HepG2 (cell line): Measurements from ENCODE around the gene ABHD6. TPM values are rescaled to one million over a fixed set of nuclear protein-coding genes. Genes with fewer than 3 reads are reported as not detected.

Source experiments
- CREM ChIP-seq, 2 experiments: sonication (generic) in 1 of 2; formaldehyde crosslinking in 1 of 2; IDR thresholded peaks; 2 replicates each; pipeline versions ENCODE4 v1.4.0 to v1.6.1; 2016 to 2020; ENCODE audit warnings: antibody characterized with exemption in 1 of 2, mild to moderate bottlenecking in 1 of 2, missing genetic modification reagents in 1 of 2
- FOXK1 ChIP-seq: sonication (generic); formaldehyde crosslinking; IDR thresholded peaks from 2 replicates; pipeline ENCODE4 v1.4.0; 2020; ENCODE audit warnings: low read depth, missing genetic modification reagents, borderline replicate concordance
- MTA3 ChIP-seq: sonication (generic); formaldehyde crosslinking; IDR thresholded peaks from 2 replicates; pipeline ENCODE4 v1.4.0; 2020; ENCODE audit warnings: missing genetic modification reagents
- MXD4 ChIP-seq: IDR thresholded peaks from 2 replicates; pipeline ENCODE4 v1.6.1; 2016; ENCODE audit warnings: mild to moderate bottlenecking, missing biosample characterization, missing genetic modification reagents
- NFAT5 ChIP-seq: sonication (generic); formaldehyde crosslinking; IDR thresholded peaks from 2 replicates; pipeline ENCODE4 v1.4.0; 2020; ENCODE audit warnings: missing genetic modification reagents
- NFIB ChIP-seq: sonication (generic); formaldehyde crosslinking; IDR thresholded peaks from 2 replicates; pipeline ENCODE4 v1.9.0; 2021; ENCODE audit warnings: missing genetic modification reagents, mild to moderate bottlenecking, borderline replicate concordance
- RARG ChIP-seq: sonication (generic); formaldehyde crosslinking; IDR thresholded peaks from 2 replicates; pipeline ENCODE4 v1.4.0; 2020; ENCODE audit warnings: low read depth, mild to moderate bottlenecking, missing genetic modification reagents
- SMAD9 ChIP-seq: sonication (generic); formaldehyde crosslinking; IDR thresholded peaks from 2 replicates; pipeline ENCODE4 v1.5.1; 2020; ENCODE audit warnings: mild to moderate bottlenecking, missing genetic modification reagents
- TEAD3 ChIP-seq: optimal IDR thresholded peaks from 2 replicates; pipeline ENCODE3; 2016; ENCODE audit warnings: borderline replicate concordance
- ZBTB42 ChIP-seq: sonication (generic); formaldehyde crosslinking; IDR thresholded peaks from 2 replicates; pipeline ENCODE4 v1.5.0; 2020; ENCODE audit warnings: mild to moderate bottlenecking, missing genetic modification reagents
- ZKSCAN5 ChIP-seq: sonication (generic); formaldehyde crosslinking; IDR thresholded peaks from 2 replicates; pipeline ENCODE4 v1.5.1; 2020; ENCODE audit warnings: mild to moderate bottlenecking, missing genetic modification reagents
- ZNF546 ChIP-seq: sonication (generic); formaldehyde crosslinking; conservative IDR thresholded peaks from 2 replicates; pipeline ENCODE4 v1.8.1; 2023; ENCODE audit warnings: mild to moderate bottlenecking, missing genetic modification reagents
- ZNF687 ChIP-seq: sonication (generic); formaldehyde crosslinking; IDR thresholded peaks from 2 replicates; pipeline ENCODE4 v1.5.1; 2020; ENCODE audit warnings: mild to moderate bottlenecking, missing genetic modification reagents, moderate library complexity
- ZNF749 ChIP-seq: sonication (generic); formaldehyde crosslinking; IDR thresholded peaks from 2 replicates; pipeline ENCODE4 v1.8.0; 2022; ENCODE audit warnings: mild to moderate bottlenecking, missing genetic modification reagents, moderate library complexity, borderline replicate concordance
- polyA plus RNA-seq, 8 experiments: library from polyadenylated mRNA; depleted of rRNA in 3 of 8; stranded (reverse) in 7 of 8; unstranded in 1 of 8; fragments of >200 nt; fragmentation: Illumina TruSeq in 4 of 8; extraction: Trizol in 4 of 8; gene quantifications; 2 replicates each; pipeline versions ENCODE4 v1.2.1 to v1.2.3, GENCODE V29; 2011 to 2016; ENCODE audit warnings: low read depth in 4 of 8, missing spikeins in 1 of 8, mixed read lengths in 1 of 8; ENCODE audit not compliant: insufficient read depth in 1 of 8
- total RNA-seq, 5 experiments: library from RNA; depleted of rRNA; stranded (reverse); fragments of >200 nt; fragmentation: Illumina TruSeq; extraction: Trizol; gene quantifications; 2 replicates each; pipeline ENCODE4 v1.2.3, GENCODE V29; 2016; ENCODE audit warnings: low read depth in 1 of 5
- TF ChIP-seq, protein P1 (sequence below): sonication (generic); formaldehyde crosslinking; IDR thresholded peaks from 2 replicates; pipeline ENCODE4 v1.4.0; 2020; ENCODE audit warnings: missing genetic modification reagents, borderline replicate concordance
- TF ChIP-seq, protein P2 (sequence below): sonication (generic); formaldehyde crosslinking; IDR thresholded peaks from 2 replicates; pipeline ENCODE4 v1.8.0; 2022; ENCODE audit warnings: mild to moderate bottlenecking, missing genetic modification reagents, moderate library complexity

Gene ABHD6
- total and polyA plus RNA-seq, 2 of the 13 experiments (the other 11 are each of a cell fraction or from before 2014, with no cell fraction given): 9.0 to 17.2 TPM

GRCh38 chr3:58205981-58206380 lies 31.6 kb upstream of the ABHD6 start (continued):
- TF ChIP-seq, protein P1, sequence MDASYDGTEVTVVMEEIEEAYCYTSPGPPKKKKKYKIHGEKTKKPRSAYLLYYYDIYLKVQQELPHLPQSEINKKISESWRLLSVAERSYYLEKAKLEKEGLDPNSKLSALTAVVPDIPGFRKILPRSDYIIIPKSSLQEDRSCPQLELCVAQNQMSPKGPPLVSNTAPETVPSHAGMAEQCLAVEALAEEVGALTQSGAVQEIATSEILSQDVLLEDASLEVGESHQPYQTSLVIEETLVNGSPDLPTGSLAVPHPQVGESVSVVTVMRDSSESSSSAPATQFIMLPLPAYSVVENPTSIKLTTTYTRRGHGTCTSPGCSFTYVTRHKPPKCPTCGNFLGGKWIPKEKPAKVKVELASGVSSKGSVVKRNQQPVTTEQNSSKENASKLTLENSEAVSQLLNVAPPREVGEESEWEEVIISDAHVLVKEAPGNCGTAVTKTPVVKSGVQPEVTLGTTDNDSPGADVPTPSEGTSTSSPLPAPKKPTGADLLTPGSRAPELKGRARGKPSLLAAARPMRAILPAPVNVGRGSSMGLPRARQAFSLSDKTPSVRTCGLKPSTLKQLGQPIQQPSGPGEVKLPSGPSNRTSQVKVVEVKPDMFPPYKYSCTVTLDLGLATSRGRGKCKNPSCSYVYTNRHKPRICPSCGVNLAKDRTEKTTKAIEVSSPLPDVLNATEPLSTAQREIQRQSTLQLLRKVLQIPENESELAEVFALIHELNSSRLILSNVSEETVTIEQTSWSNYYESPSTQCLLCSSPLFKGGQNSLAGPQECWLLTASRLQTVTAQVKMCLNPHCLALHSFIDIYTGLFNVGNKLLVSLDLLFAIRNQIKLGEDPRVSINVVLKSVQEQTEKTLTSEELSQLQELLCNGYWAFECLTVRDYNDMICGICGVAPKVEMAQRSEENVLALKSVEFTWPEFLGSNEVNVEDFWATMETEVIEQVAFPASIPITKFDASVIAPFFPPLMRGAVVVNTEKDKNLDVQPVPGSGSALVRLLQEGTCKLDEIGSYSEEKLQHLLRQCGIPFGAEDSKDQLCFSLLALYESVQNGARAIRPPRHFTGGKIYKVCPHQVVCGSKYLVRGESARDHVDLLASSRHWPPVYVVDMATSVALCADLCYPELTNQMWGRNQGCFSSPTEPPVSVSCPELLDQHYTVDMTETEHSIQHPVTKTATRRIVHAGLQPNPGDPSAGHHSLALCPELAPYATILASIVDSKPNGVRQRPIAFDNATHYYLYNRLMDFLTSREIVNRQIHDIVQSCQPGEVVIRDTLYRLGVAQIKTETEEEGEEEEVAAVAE (CRISPR knock-in tag): no peak
- TF ChIP-seq ZKSCAN5: no peak
- TF ChIP-seq RARG (CRISPR knock-in tag): no peak
- no peak for TF ChIP-seq ZBTB42
- TF ChIP-seq ZNF749 (CRISPR knock-in tag): no peak
- no peak for TF ChIP-seq NFIB (CRISPR knock-in tag)
- TF ChIP-seq SMAD9 (CRISPR knock-in tag): no peak
- 0 out of 2 replicates have a peak, but pooled peaks have one; percentile 14 for TF ChIP-seq FOXK1 (CRISPR knock-in tag)
- peak; percentile 35; the same call in 1 of the 2 replicates for TF ChIP-seq ZNF687 (CRISPR knock-in tag)
- TF ChIP-seq CREM (IDR thresholded peaks at IDR 0.05): no peak
- no peak for TF ChIP-seq CREM (CRISPR knock-in tag; IDR thresholded peaks at IDR 0.05)
- no peak for TF ChIP-seq MXD4 (CRISPR knock-in tag)
- TF ChIP-seq TEAD3 (CRISPR knock-in tag): no peak
- TF ChIP-seq MTA3 (CRISPR knock-in tag): no peak
- TF ChIP-seq NFAT5 (CRISPR knock-in tag): no peak
- no peak for TF ChIP-seq ZNF546
- TF ChIP-seq, protein P2, sequence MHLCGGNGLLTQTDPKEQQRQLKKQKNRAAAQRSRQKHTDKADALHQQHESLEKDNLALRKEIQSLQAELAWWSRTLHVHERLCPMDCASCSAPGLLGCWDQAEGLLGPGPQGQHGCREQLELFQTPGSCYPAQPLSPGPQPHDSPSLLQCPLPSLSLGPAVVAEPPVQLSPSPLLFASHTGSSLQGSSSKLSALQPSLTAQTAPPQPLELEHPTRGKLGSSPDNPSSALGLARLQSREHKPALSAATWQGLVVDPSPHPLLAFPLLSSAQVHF (CRISPR knock-in tag): no peak
